Epithelial cell of alveolus of lung (primary cell): ENCODE results near the gene CLPTM1. TPM values are rescaled to one million over a fixed set of nuclear protein-coding genes. Genes with fewer than 3 reads are reported as not detected.

Source experiments
- total RNA-seq: library from RNA; depleted of rRNA; stranded (reverse); fragments of >200 nt; gene quantifications from 2 replicates; pipeline ENCODE4 v1.2.1, GENCODE V29; 2015

The CLPTM1 gene, protein sequence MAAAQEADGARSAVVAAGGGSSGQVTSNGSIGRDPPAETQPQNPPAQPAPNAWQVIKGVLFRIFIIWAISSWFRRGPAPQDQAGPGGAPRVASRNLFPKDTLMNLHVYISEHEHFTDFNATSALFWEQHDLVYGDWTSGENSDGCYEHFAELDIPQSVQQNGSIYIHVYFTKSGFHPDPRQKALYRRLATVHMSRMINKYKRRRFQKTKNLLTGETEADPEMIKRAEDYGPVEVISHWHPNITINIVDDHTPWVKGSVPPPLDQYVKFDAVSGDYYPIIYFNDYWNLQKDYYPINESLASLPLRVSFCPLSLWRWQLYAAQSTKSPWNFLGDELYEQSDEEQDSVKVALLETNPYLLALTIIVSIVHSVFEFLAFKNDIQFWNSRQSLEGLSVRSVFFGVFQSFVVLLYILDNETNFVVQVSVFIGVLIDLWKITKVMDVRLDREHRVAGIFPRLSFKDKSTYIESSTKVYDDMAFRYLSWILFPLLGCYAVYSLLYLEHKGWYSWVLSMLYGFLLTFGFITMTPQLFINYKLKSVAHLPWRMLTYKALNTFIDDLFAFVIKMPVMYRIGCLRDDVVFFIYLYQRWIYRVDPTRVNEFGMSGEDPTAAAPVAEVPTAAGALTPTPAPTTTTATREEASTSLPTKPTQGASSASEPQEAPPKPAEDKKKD
- total RNA-seq: 48.2 and 88.1 TPM in 2 replicates

DNA sequence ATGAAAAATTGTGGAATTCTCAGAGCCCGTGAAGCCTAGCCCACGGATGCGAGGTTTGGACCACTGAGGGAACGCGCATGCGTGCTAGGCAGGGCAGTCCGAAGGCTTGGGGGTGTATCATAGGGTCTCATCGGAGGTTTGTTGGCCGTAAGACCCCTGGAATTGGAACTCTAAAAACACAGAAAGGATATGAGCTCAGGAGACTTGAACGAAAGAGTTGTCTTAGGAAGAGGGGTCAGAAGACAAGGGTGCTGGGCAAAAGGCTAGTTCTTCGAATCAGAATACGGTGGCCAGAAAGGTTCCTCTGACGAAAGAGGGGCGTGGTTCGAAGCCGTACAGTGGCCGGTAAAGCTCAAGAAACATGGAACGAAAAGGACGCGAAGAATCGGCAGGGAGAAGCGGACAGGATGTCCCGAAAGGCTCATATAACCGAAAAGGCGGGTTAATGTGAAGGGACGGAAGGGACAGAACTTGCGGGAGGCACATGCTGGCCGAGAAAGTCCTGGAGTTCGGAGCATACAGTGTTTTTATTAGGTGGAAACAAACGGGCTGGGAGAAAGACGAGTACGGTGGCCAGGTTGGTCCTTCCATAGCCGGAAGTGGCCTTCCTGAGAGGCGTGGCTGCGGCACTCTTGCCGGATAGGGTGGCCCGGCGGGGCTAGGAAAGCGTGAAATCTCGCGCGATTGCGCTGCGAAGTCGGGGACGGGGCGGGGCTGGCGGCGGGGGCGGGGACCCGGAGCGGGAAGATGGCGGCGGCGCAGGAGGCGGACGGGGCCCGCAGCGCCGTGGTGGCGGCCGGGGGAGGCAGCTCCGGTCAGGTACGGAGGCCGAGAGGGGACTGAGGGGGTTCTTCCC, at the start of gene CLPTM1:
Gene CLPTM1, plus strand, starts transcription at position 732 of the 856 bp plus-strand sequence. Its CDS starts 16 bp downstream, at position 748.

DNA sequence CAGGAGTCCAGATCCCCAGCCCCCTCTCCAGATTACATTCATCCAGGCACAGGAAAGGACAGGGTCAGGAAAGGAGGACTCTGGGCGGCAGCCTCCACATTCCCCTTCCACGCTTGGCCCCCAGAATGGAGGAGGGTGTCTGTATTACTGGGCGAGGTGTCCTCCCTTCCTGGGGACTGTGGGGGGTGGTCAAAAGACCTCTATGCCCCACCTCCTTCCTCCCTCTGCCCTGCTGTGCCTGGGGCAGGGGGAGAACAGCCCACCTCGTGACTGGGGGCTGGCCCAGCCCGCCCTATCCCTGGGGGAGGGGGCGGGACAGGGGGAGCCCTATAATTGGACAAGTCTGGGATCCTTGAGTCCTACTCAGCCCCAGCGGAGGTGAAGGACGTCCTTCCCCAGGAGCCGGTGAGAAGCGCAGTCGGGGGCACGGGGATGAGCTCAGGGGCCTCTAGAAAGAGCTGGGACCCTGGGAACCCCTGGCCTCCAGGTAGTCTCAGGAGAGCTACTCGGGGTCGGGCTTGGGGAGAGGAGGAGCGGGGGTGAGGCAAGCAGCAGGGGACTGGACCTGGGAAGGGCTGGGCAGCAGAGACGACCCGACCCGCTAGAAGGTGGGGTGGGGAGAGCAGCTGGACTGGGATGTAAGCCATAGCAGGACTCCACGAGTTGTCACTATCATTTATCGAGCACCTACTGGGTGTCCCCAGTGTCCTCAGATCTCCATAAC, 49.6 kb upstream of the CLPTM1 start, which contains the start of gene APOE:
Gene APOE, plus strand, starts transcription at position 360 of the 724 bp plus-strand sequence. CDS start 829 bp downstream, outside the sequence.

DNA sequence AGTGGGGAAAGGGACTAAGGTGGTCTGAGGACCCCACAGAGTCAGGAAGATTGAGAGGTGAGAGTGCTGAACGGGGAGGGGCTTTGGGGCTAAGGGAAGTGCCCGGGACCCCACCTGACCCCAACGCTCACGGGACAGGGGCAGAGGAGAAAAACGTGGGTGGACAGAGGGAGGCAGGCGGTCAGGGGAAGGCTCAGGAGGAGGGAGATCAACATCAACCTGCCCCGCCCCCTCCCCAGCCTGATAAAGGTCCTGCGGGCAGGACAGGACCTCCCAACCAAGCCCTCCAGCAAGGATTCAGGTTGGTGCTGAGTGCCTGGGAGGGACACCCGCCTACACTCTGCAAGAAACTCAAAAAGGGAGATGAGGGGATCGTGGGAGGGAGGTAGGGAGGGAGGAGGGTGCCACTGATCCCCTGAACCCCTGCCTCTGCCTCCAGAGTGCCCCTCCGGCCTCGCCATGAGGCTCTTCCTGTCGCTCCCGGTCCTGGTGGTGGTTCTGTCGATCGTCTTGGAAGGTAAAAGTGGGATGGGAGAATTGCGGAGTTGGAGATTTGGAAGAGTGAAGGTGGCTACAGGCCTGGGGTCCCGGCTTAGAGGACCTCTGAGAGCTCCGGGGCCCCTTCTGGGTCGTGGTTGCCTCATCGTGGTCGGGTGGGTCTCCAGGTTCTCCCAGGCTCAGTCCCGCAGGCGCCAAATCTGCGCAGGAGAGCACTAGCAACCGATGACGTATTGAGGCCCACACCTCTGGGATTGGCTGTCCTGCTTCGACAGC, 40.6 kb upstream of the CLPTM1 start, which contains the start of gene APOC1:
Gene APOC1, plus strand, starts transcription at position 176 of the 774 bp plus-strand sequence. Its CDS starts 284 bp downstream, at position 460.

DNA sequence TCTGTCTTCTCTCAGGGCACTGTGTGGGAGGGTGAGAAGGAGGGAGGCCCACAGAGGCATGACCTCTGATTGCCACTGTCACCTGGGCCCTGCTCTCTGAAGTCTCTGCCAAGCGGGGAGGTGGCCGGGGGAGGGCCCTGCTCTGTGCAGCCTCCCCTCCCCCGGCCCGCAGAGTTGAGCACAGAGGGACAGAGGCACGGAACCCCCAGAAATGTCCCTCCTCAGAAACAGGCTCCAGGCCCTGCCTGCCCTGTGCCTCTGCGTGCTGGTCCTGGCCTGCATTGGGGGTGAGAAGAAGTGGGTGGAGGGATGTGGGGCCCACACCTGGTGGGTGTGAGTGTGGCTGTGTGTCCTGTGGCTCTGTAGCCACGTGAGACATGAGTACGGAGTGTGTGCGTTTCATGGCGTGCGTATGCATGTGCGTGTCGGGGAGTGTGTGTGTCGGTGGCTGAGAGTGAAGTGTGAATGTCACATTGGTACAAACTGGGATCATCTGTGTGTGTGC, 13.1 kb upstream of the CLPTM1 start, which contains the start of gene APOC4:
Gene APOC4, plus strand, starts transcription at position 171 of the 505 bp plus-strand sequence. Its CDS starts 41 bp downstream, at position 212.

DNA sequence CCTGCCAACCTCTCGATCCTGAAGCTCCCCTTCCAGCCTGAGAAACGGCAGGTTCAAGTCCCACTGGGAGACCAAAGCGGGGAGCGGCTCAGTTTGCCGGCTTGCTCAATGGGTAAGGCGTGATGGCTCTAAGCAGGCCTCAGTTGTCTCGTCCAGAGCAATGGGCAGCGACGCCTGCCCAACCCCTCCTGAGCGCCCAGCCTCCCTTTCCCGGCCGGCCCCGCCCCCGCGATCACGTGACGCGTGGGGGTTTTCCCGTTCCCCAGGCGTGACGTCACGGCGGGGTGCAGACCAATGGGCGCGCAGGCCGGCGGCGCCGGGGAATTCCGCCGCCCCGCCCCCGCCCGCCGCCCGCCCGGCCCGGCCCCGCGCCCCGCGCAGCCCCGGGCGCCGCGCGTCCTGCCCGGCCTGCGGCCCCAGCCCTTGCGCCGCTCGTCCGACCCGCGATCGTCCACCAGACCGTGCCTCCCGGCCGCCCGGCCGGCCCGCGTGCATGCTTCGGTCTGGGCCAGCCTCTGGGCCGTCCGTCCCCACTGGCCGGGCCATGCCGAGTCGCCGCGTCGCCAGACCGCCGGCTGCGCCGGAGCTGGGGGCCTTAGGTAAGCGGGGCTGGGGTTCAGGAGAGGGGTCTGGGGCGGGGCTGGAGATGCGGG, 46.0 kb downstream of the CLPTM1 start, which contains the start of gene RELB:
Gene RELB, plus strand, starts transcription at position 378 of the 653 bp plus-strand sequence. Its CDS starts 116 bp downstream, at position 494.

DNA sequence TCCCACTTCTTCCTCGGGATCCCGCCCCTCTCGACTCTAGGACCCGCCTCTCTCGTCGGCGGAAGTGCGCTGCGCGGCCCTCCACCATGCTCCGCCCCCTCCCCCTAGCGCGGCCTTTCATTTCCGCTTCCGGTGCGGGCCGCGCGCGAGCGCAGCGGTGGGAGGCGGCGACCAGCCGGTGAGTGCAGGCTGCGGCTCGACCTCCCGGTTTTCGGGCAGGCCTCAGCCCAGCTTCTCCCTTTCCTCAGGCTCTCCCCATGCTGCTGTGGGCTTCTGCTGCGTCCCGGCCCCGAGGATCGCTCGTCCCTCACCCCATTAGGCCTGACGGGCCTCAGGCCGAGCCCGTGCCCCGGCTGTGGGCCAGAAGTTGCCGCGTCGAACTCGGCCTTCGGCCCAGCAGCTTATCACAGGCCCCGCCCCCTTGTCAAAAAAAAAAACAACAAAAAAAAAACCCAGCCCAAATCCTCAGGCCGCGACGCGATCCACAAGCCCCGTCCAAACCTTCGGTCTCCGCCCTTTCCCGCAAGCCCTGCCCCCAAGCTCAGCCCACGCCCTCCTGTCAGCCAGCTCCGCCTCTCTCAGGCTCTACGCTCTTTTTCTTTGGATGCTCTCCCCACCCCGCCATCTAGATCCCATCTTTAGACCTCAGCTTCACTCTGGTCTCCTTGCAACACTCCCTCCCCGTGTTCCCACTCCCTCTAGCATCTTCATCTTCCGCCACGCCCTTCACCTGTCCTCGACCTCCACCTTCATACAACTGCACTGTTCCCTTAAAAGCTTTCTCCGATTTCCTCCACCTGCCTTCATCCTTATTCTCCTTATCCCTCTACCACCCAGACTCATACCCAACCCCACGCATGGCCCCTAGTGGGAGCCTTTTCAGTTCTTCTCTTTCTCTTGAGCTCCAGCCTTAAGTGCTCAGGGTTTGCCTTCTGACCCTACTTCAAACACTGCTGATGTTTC, 84.0 kb downstream of the CLPTM1 start, which contains the start of gene CLASRP:
Gene CLASRP, plus strand, starts transcription at position 115 of the 963 bp plus-strand sequence. CDS start 1,168 bp downstream, outside the sequence.

Other genes with a start within 250 kb of the CLPTM1 start
- gene BCL3, start 206.7 kb upstream of the CLPTM1 start, total RNA-seq: 33.4 and 58.0 TPM in 2 replicates
- gene CBLC, start 177.5 kb upstream of the CLPTM1 start, total RNA-seq: 3.0 TPM in 1 of 2 replicates, not detected in the other
- 31.2 and 70.5 TPM in 2 replicates for gene BCAM, start 146.3 kb upstream of the CLPTM1 start, total RNA-seq
- gene NECTIN2, start 109.1 kb upstream of the CLPTM1 start, total RNA-seq: 164 and 177 TPM in 2 replicates
- gene TOMM40, start 64.1 kb upstream of the CLPTM1 start, total RNA-seq: 43.9 and 67.0 TPM in 2 replicates
- gene APOE, start 49.6 kb upstream of the CLPTM1 start, total RNA-seq: 12.5 and 510 TPM in 2 replicates
- gene APOC1, start 40.8 kb upstream of the CLPTM1 start, total RNA-seq: 10.3 and 57.2 TPM in 2 replicates
- not detected in 2 replicates for gene APOC4, start 13.1 kb upstream of the CLPTM1 start, total RNA-seq
- not detected in 2 replicates for gene APOC2, start 9.3 kb upstream of the CLPTM1 start, total RNA-seq
- gene RELB, start 46.1 kb downstream of the CLPTM1 start, total RNA-seq: 4.2 and 34.4 TPM in 2 replicates
- 11.9 and 74.0 TPM in 2 replicates for gene CLASRP, start 83.7 kb downstream of the CLPTM1 start, total RNA-seq
- gene ZNF296, start 121.1 kb downstream of the CLPTM1 start, total RNA-seq: 0.26 and 1.5 TPM in 2 replicates
- gene GEMIN7, start 123.9 kb downstream of the CLPTM1 start, total RNA-seq: 34.7 and 48.5 TPM in 2 replicates
- 16.2 and 32.3 TPM in 2 replicates for gene PPP1R37, start 137.8 kb downstream of the CLPTM1 start, total RNA-seq
- under 0.01 and 0.16 TPM in 2 replicates for gene NKPD1, start 205.6 kb downstream of the CLPTM1 start, total RNA-seq
- gene TRAPPC6A, start 222.9 kb downstream of the CLPTM1 start, total RNA-seq: 14.1 and 33.1 TPM in 2 replicates
- gene BLOC1S3, start 223.4 kb downstream of the CLPTM1 start, total RNA-seq: 5.0 and 8.6 TPM in 2 replicates